H1 (cell line): ENCODE data around the gene HERC5. TPM values are rescaled to one million over a fixed set of nuclear protein-coding genes. Genes with fewer than 3 reads are reported as not detected.

Source experiments
- CTCF ChIA-PET: fragments of 300-600 bp; sonication (Branson Sonifier 250); formaldehyde crosslinking; loops from one replicate; lab custom pipeline; 2021; ENCODE audit not compliant: partially characterized antibody; lab: Charles Lee
- POLR2A ChIA-PET: fragments of 300-600 bp; sonication (Branson Sonifier 250); formaldehyde crosslinking; loops from one replicate; lab custom pipeline; 2021; ENCODE audit warnings: inconsistent platforms; ENCODE audit not compliant: partially characterized antibody; lab: Charles Lee
- DNase-seq, 2 experiments: peaks; one replicate each; pipeline versions ENCODE4 v3.0.0 to v3.0.0-alpha.2; 2010 to 2022; ENCODE audit warnings: low spot score in 2 of 2, low read depth in 1 of 2, mixed read lengths in 1 of 2
- FAIRE-seq: peaks from 2 replicates; lab custom pipeline; 2011; peaks lifted over from hg19 to GRCh38; lab: Jason Lieb, UNC
- H2AFZ ChIP-seq: 2 replicates; pipeline ENCODE4 v1.8.1; 2012; ENCODE audit warnings: low read length, inconsistent platforms
- H2AK5ac ChIP-seq: 2 replicates; pipeline ENCODE4 v1.6.1; 2013; ENCODE audit warnings: low read depth, low read length
- H2BK120ac ChIP-seq: replicated peaks from 2 replicates; pipeline ENCODE3; 2013; ENCODE audit warnings: low read depth, low read length, inconsistent platforms
- H2BK12ac ChIP-seq: 2 replicates; pipeline ENCODE4 v1.6.1; 2013; ENCODE audit warnings: low read depth, low read length
- H2BK15ac ChIP-seq: 2 replicates; pipeline ENCODE4 v1.6.1; 2013; ENCODE audit warnings: low read length
- H2BK20ac ChIP-seq: 2 replicates; pipeline ENCODE4 v1.6.1; 2013; ENCODE audit warnings: low read length
- H2BK5ac ChIP-seq: 2 replicates; pipeline ENCODE4 v1.6.1; 2013; ENCODE audit warnings: low read depth, low read length
- H3K14ac ChIP-seq: 2 replicates; pipeline ENCODE4 v1.6.1; 2013; ENCODE audit warnings: inconsistent platforms; ENCODE audit not compliant: insufficient read length
- H3K18ac ChIP-seq: 2 replicates; pipeline ENCODE4 v1.6.1; 2013; ENCODE audit warnings: low read length; ENCODE audit errors: extremely low read depth
- H3K23ac ChIP-seq: 2 replicates; pipeline ENCODE4 v1.6.1; 2013; ENCODE audit warnings: inconsistent platforms; ENCODE audit not compliant: insufficient read length
- H3K23me2 ChIP-seq: 2 replicates; pipeline ENCODE4 v1.6.1; 2013; ENCODE audit warnings: low read depth, low read length
- H3K27ac ChIP-seq: 2 replicates; pipeline ENCODE4 v1.6.1; 2011; ENCODE audit warnings: low read depth, low read length, inconsistent platforms
- H3K27me3 ChIP-seq, 4 experiments: replicated peaks in 1 of 4; 1 replicate in 1 of 4; 2 replicates in 3 of 4; pipeline versions ENCODE4 v1.6.1 to v1.8.1; 2011 to 2013; ENCODE audit warnings: low read length in 3 of 4, mild to moderate bottlenecking in 3 of 4, inconsistent platforms in 2 of 4, mixed read lengths in 2 of 4, moderate library complexity in 1 of 4; ENCODE audit not compliant: control insufficient read depth in 3 of 4, insufficient read depth in 3 of 4; ENCODE audit errors: extremely low read depth in 1 of 4
- H3K36me3 ChIP-seq, 4 experiments: 2 replicates each; pipeline versions ENCODE4 v1.6.1 to v1.8.1; 2011 to 2013; ENCODE audit warnings: mild to moderate bottlenecking in 4 of 4, low read length in 3 of 4, moderate library complexity in 2 of 4, control low read depth in 1 of 4, inconsistent platforms in 1 of 4; ENCODE audit not compliant: insufficient read depth in 4 of 4, control insufficient read depth in 2 of 4
- H3K4ac ChIP-seq: replicated peaks from 2 replicates; pipeline ENCODE3; 2013; ENCODE audit warnings: low read length, low read depth, mixed read lengths, inconsistent platforms; ENCODE audit not compliant: insufficient read length
- H3K4me1 ChIP-seq, 4 experiments: replicated peaks in 1 of 4; 1 replicate in 1 of 4; 2 replicates in 3 of 4; pipeline versions ENCODE4 v1.6.1 to v1.8.1; 2011 to 2013; ENCODE audit warnings: low read length in 3 of 4, inconsistent platforms in 2 of 4, mixed read lengths in 1 of 4; ENCODE audit not compliant: insufficient read depth in 4 of 4, control insufficient read depth in 3 of 4
- H3K4me2 ChIP-seq, 2 experiments: 2 replicates each; pipeline versions ENCODE4 v1.6.1 to v1.8.1; 2011 to 2013; ENCODE audit warnings: low read depth in 2 of 2, low read length in 2 of 2, control low read depth in 1 of 2, inconsistent platforms in 1 of 2, mild to moderate bottlenecking in 1 of 2; ENCODE audit not compliant: insufficient read depth in 1 of 2
- H3K4me3 ChIP-seq, 4 experiments: fragments of 200-600, 300-600 bp in 1 of 4; sonication (generic), shearing (Covaris generic), sonication (Bioruptor Twin) in 1 of 4; 2 replicates each; pipeline versions ENCODE4 v1.5.1 to v1.8.1; 2011 to 2016; ENCODE audit warnings: low read length in 4 of 4, low read depth in 3 of 4, control low read depth in 2 of 4, inconsistent platforms in 2 of 4, mild to moderate bottlenecking in 2 of 4, mixed read lengths in 1 of 4, moderate library complexity in 1 of 4; ENCODE audit not compliant: insufficient read depth in 2 of 4; ENCODE audit errors: extremely low read depth in 1 of 4
- H3K56ac ChIP-seq: replicated peaks from 2 replicates; pipeline ENCODE3; 2013; ENCODE audit warnings: low read depth, mild to moderate bottlenecking, mixed read lengths, low read length, inconsistent platforms; ENCODE audit not compliant: insufficient read length
- H3K79me1 ChIP-seq: 2 replicates; pipeline ENCODE4 v1.6.1; 2013; ENCODE audit warnings: low read depth, low read length, control low read depth
- H3K79me2 ChIP-seq, 2 experiments: 2 replicates each; pipeline versions ENCODE4 v1.6.1 to v1.8.1; 2012 to 2013; ENCODE audit warnings: low read length in 2 of 2, mild to moderate bottlenecking in 2 of 2, inconsistent platforms in 1 of 2; ENCODE audit not compliant: insufficient read depth in 2 of 2, control insufficient read depth in 1 of 2
- H3K9ac ChIP-seq, 4 experiments: replicated peaks in 1 of 4; 1 replicate in 1 of 4; 2 replicates in 3 of 4; pipeline versions ENCODE4 v1.6.1 to v1.8.1; 2011 to 2013; ENCODE audit warnings: low read depth in 3 of 4, low read length in 3 of 4, control low read depth in 2 of 4, mild to moderate bottlenecking in 2 of 4, moderate library complexity in 2 of 4, inconsistent platforms in 1 of 4; ENCODE audit errors: extremely low read depth in 1 of 4
- H3K9me3 ChIP-seq, 2 experiments: 2 replicates each; pipeline versions ENCODE4 v1.6.1 to v1.8.1; 2012 to 2013; ENCODE audit warnings: mild to moderate bottlenecking in 2 of 2, moderate library complexity in 2 of 2, control low read depth in 1 of 2, inconsistent platforms in 1 of 2, low read depth in 1 of 2, low read length in 1 of 2, mixed read lengths in 1 of 2; ENCODE audit not compliant: insufficient read depth in 2 of 2
- H4K20me1 ChIP-seq, 2 experiments: replicated peaks in 1 of 2; 2 replicates each; pipeline versions ENCODE3 to v1.8.1; 2011 to 2013; ENCODE audit warnings: inconsistent platforms in 2 of 2, low read length in 2 of 2, mild to moderate bottlenecking in 1 of 2; ENCODE audit not compliant: insufficient read depth in 2 of 2, control insufficient read depth in 1 of 2
- H4K5ac ChIP-seq: 2 replicates; pipeline ENCODE4 v1.6.1; 2013; ENCODE audit warnings: low read length, low read depth, mixed read lengths, inconsistent platforms; ENCODE audit not compliant: insufficient read length
- H4K8ac ChIP-seq: 2 replicates; pipeline ENCODE4 v1.8.0; 2013; ENCODE audit warnings: mild to moderate bottlenecking, moderate library complexity, low read length, inconsistent platforms; ENCODE audit not compliant: insufficient read depth; ENCODE audit errors: extremely low read depth
- H4K91ac ChIP-seq: replicated peaks from 2 replicates; pipeline ENCODE3; 2013; ENCODE audit warnings: low read length, mixed read lengths, inconsistent platforms; ENCODE audit not compliant: insufficient read length
- ASH2L ChIP-seq: fragments of 200-600, 300-600 bp; sonication (generic); IDR thresholded peaks from one replicate; pipeline ENCODE4 v1.7.1; 2017; ENCODE audit warnings: low read length
- BRCA1 ChIP-seq: IDR thresholded peaks from 2 replicates; pipeline ENCODE4 v1.6.1; 2012; ENCODE audit warnings: low read depth, low read length, improper control_type of control experiment
- CBX5 ChIP-seq: fragments of 300-800, 300-1000 bp; sonication (generic); IDR thresholded peaks from 2 replicates; pipeline ENCODE4 v1.7.1; 2016; ENCODE audit warnings: antibody characterized with exemption, low read length, low read depth
- CBX8 ChIP-seq: fragments of 300-800, 300-1000 bp; sonication (generic); IDR thresholded peaks from 2 replicates; pipeline ENCODE4 v1.7.1; 2016; ENCODE audit warnings: low read depth, low read length, borderline replicate concordance
- E2F6 ChIP-seq: IDR thresholded peaks from 2 replicates; pipeline ENCODE4 v1.6.1; 2012; ENCODE audit warnings: inconsistent platforms
- HDAC6 ChIP-seq: IDR thresholded peaks from one replicate; pipeline ENCODE4 v1.7.1; 2012; ENCODE audit warnings: low read depth, mild to moderate bottlenecking, inconsistent platforms, low read length, moderate library complexity
- JUN ChIP-seq: IDR thresholded peaks from 2 replicates; pipeline ENCODE4 v1.6.1; 2011; ENCODE audit warnings: low read depth, mild to moderate bottlenecking, improper control_type of control experiment, low read length
- KDM1A ChIP-seq: fragments of 200-600, 300-600 bp; sonication (generic); IDR thresholded peaks from 2 replicates; pipeline ENCODE4 v1.7.1; 2016; ENCODE audit warnings: mild to moderate bottlenecking, low read length, borderline replicate concordance
- POLR2A ChIP-seq, 2 experiments: IDR thresholded peaks; 1 replicate in 1 of 2; 2 replicates in 1 of 2; pipeline ENCODE4 v1.6.1; 2011; ENCODE audit warnings: low read depth in 2 of 2, low read length in 2 of 2, mild to moderate bottlenecking in 2 of 2; ENCODE audit errors: control extremely low read depth in 1 of 2
- POLR2AphosphoS5 ChIP-seq: IDR thresholded peaks from 2 replicates; pipeline ENCODE4 v1.6.1; 2011; ENCODE audit warnings: low read depth, low read length
- SIRT6 ChIP-seq: IDR thresholded peaks from one replicate; pipeline ENCODE4 v1.7.1; 2012; ENCODE audit warnings: low read length, inconsistent platforms
- SIX5 ChIP-seq: IDR thresholded peaks from 2 replicates; pipeline ENCODE4 v1.6.1; 2011; ENCODE audit warnings: mild to moderate bottlenecking, low read depth, low read length
- SP1 ChIP-seq: IDR thresholded peaks from 2 replicates; pipeline ENCODE4 v1.6.1; 2011; ENCODE audit warnings: low read depth, low read length
- SP4 ChIP-seq: IDR thresholded peaks from 2 replicates; pipeline ENCODE4 v1.6.1; 2012; ENCODE audit warnings: low read length, inconsistent platforms
- TBP ChIP-seq: IDR thresholded peaks from 2 replicates; pipeline ENCODE4 v1.6.1; 2011; ENCODE audit warnings: low read depth, low read length, improper control_type of control experiment
- TCF12 ChIP-seq: IDR thresholded peaks from 2 replicates; pipeline ENCODE4 v1.6.1; 2011; ENCODE audit warnings: low read depth, mild to moderate bottlenecking, low read length
- YY1 ChIP-seq: IDR thresholded peaks from 2 replicates; pipeline ENCODE4 v1.6.1; 2011; ENCODE audit warnings: low read depth, mild to moderate bottlenecking, low read length
- WGBS, 2 experiments: shearing (Covaris generic) in 1 of 2; methylation state at CpG; one replicate each; pipeline versions ENCODE4 v1.1.6 to v1.1.7; 2013 to 2015; ENCODE audit warnings: low lambda C conversion rate in 2 of 2, mixed read lengths in 2 of 2, inconsistent platforms in 1 of 2, low coverage in 1 of 2, missing lambda C conversion rate in 1 of 2; ENCODE audit not compliant: insufficient replicate concordance in 2 of 2, insufficient coverage in 1 of 2, insufficient read length in 1 of 2; ENCODE audit errors: extremely low coverage in 1 of 2, missing lambda C conversion rate in 1 of 2; 5-methylcytosine and 5-hydroxymethylcytosine counted together
- polyA plus RNA-seq, 7 experiments: library from polyadenylated mRNA; depleted of rRNA in 3 of 7; stranded (reverse) in 5 of 7; unstranded in 2 of 7; fragments of >200 nt in 5 of 7; fragments of 200-250 nt in 2 of 7; gene quantifications; 1 replicate in 5 of 7; 2 replicates in 1 of 7; 4 replicates in 1 of 7; pipeline versions ENCODE4 v1.2.1 to v1.2.3, GENCODE V29; 2011 to 2013; ENCODE audit warnings: missing spikeins in 2 of 7, mixed read lengths in 2 of 7
- total RNA-seq: library from RNA; stranded (reverse); fragmentation: NEBNext Ultra II Directional; extraction: Animal tissue kit (Norgen Biotek cat#: 25700); gene quantifications from 2 replicates; pipeline ENCODE4 v1.2.1, GENCODE V29; 2021

HERC5 gene
- total and polyA plus RNA-seq, 2 of the 8 experiments (the other 6 are each of a cell fraction or from before 2014, with no cell fraction given) = 6.6 to 20.7 TPM

- H3K4me3 ChIP-seq = no peak overlapping the region
- H3K18ac ChIP-seq = no peak overlapping the region
- H2BK20ac ChIP-seq = no peak overlapping the region
- no peak for TF ChIP-seq ASH2L
- no peak for TF ChIP-seq YY1
- TF ChIP-seq E2F6 = no peak
- no peak for TF ChIP-seq KDM1A
- no peak for TF ChIP-seq BRCA1
- no peak for TF ChIP-seq CBX5
- TF ChIP-seq SIRT6 = no peak
- TF ChIP-seq CBX8 = no peak
- no peak for TF ChIP-seq POLR2A (IDR thresholded peaks at IDR 0.05; ENCODE audit: control extremely low read depth in 1 of 2, low read depth in 2 of 2, low read length in 2 of 2)
- no peak for TF ChIP-seq HDAC6
- no peak for TF ChIP-seq JUN
- TF ChIP-seq POLR2AphosphoS5 = no peak
- no peak for TF ChIP-seq SP1
- no peak for TF ChIP-seq TBP
- TF ChIP-seq SIX5 = no peak
- no peak for TF ChIP-seq TCF12
- no peak for TF ChIP-seq SP4
- H2BK12ac ChIP-seq = no peak overlapping the region
- no peaks in the 10 kb centered on the region for H3K27me3 ChIP-seq
- no peak overlapping the region for H3K9ac ChIP-seq
- no peak overlapping the region for H2AFZ ChIP-seq
- no peak overlapping the region for H4K8ac ChIP-seq
- WGBS, 2 experiments = 89% methylated on average over 2 of the region's 2 CpGs; no CpG with 5 or more reads in 1 of the 2 experiments
- H3K79me1 ChIP-seq = no peaks in the 10 kb centered on the region
- H3K23me2 ChIP-seq = no peaks in the 10 kb centered on the region
- ChIA-PET CTCF (interaction anchor here (0.7 to 0.8 kb wide), 2 partner anchors 9 to 100 kb away, joined by 3 read pairs; no protein-coding TSS in a partner anchor), POLR2A (no interaction called here)
- FAIRE-seq = no peak
- H3K4me1 ChIP-seq = no peaks in the 10 kb centered on the region
- H3K14ac ChIP-seq = no peak overlapping the region
- H4K20me1 ChIP-seq = no peaks in the 10 kb centered on the region
- no peak overlapping the region for H2AK5ac ChIP-seq
- no peak overlapping the region for H4K91ac ChIP-seq
- H3K4ac ChIP-seq = no peak overlapping the region
- H3K4me2 ChIP-seq = no peak overlapping the region
- no peak overlapping the region for H4K5ac ChIP-seq
- no peak overlapping the region for H3K56ac ChIP-seq
- no peak overlapping the region for H2BK15ac ChIP-seq
- no peaks in the 10 kb centered on the region for H3K9me3 ChIP-seq
- no peak overlapping the region for H2BK120ac ChIP-seq
- DNase-seq = no peak
- H3K36me3 ChIP-seq = no peaks in the 10 kb centered on the region; a peak in 1 of 8 replicates
- H2BK5ac ChIP-seq = no peak overlapping the region
- H3K27ac ChIP-seq = no peak overlapping the region
- no peak overlapping the region for H3K23ac ChIP-seq
- no peaks in the 10 kb centered on the region for H3K79me2 ChIP-seq
Measured at GRCh38 chr4:88409206-88409605, 47.7 kb upstream of the HERC5 start.
